CD4-positive, alpha-beta T cell treated with Interleukin-6 at 100 ng/mL for 8 hours (primary cell): Measurements from ENCODE around the gene BHMT2.

Experiments
- DNase-seq: peaks from one replicate; pipeline ENCODE4 v3.0.0-alpha.2; 2020; ENCODE audit warnings: mixed read lengths, low spot score

BHMT2 gene, protein sequence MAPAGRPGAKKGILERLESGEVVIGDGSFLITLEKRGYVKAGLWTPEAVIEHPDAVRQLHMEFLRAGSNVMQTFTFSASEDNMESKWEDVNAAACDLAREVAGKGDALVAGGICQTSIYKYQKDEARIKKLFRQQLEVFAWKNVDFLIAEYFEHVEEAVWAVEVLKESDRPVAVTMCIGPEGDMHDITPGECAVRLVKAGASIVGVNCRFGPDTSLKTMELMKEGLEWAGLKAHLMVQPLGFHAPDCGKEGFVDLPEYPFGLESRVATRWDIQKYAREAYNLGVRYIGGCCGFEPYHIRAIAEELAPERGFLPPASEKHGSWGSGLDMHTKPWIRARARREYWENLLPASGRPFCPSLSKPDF

DNA sequence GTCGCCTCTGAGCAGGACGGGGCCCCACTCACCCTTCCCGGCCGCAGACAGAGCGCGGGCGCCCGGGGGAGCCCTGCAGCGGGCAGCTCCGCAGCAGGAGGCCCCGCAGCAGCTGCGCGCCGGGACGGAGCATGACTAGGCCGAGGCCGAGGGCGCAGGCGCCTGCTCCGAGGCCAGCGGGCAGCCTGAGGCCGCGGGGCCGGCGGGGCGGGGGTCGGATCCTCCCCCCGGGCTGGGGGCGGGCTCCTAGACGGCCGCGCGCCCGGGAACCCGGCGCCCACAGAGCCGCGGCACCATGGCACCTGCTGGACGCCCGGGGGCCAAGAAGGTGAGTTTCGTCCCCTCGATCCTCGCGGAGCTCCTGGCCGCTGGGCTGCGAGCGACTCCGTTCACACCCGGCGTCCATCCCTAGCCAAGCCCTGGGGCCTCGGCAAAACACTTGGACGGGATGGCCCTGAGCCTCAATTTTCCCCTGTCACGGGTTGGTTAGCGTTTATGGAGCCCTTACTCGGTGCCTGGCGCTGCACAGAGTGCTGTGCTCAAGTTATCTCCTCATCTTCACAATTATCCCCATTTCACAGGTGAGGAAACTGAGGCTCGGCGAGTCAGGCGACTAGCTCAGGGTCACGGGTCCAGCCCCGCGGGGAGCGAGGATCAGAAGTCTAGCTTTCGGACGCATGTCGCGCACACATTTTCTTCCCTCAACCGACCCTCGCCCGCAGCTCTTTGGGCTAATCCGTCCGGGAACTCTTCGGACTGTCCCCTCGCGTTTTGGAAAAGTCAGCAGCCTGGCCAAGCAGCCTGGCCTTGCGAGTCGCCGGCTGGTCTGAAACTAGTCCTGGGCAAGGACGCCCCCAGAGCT, at the start of gene BHMT2, which contains the start of gene DMGDH:
TSS of gene BHMT2 (plus strand) at position 280 of the 862 bp plus-strand sequence. CDS start at position 296, 16 bp downstream.
TSS of gene DMGDH (minus strand) at position 187 of the 862 bp plus-strand sequence. CDS start at position 133, 54 bp downstream.
- DNase-seq = no peak

DNA sequence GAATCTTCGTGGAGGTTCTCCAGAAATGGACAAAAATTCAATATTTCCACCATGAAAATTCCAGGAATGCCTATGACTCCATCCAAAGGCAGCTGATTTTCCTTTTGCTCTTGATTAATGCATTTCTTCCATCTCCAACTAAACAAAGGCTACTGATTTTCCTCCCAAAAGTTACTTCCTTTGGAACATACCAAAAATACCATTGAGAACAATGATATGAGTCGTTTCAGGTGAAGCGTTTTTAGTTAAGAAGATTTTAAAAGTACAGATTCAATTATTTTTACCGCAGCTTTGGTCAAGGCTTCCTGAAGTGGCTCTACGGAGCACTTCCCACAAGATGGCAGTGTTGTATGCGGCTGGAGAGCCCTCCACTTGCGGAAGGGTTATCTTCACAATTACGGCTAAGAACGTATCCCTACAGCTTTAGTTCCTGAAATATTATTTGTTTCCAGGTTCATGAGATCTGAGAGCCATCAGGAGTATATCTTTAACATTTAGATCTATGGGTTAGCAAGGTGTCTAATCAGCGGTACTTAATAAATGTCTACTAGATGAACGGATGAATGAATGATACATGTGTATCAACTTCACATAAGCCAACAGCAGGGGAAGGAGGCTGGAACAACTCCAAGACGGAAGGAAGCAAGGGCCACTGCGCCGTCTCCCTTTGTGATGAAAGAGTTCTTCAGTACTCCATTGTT, 48.6 kb upstream of the BHMT2 start:
- peak; percentile 23 for DNase-seq

DNA sequence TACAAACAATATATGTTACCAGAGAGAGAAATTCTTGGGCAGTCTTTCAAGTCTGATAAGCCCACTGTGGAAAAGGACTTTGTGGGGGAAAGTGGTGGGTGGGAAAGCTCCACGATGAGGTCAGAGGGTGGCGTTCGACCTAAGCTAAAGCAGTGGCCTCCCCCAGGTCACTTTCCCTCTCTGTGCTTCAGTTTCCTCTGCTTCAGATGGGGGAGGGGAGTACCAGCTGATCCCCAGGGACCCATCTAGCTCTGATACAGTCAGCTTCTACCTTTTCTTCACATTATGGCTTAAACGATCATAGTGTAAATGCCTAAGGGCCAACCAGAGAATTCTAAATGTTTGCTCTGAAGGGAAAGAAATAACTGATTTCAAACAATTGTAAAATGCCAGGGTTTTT, 47.8 kb upstream of the BHMT2 start:
- DNase-seq = no peak

DNA sequence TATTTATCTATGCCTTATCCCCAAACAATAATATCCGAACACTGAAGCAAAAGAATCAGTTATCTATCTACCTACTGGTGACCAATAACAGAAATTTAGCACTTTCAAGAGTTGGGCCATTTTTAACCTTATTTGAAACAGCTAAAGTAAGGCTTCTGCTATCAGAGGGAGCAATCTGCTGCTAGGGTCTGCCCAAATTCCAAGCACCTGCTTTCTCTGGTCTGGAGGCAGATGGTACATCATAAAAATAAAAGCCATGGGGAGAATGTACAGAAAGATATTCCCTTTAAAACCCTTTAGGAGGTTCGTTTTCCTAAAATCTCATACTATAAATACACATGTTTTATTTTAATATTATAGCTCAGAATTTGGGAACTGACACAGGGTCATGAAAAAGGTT, 46.8 kb upstream of the BHMT2 start:
- DNase-seq = no peak

DNA sequence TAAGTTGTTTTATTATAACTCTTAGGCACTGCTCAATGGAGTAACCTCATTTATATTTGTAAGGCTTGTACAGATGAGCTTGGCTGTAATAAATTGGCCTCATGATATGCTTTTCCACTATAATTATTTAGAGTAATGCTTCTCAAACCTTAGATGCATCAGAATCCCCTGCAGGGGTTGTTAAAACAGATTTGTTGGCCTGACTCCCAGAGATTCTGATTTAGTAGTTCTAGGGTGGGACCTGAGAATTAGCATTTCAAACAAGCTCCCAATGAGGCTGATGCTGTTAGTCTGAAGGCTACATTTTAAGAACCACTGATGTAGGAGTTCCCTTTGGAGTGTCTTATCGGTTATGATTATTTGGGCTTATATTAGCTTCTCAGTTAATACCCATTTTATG, 46.2 kb upstream of the BHMT2 start:
- no peak for DNase-seq

DNA sequence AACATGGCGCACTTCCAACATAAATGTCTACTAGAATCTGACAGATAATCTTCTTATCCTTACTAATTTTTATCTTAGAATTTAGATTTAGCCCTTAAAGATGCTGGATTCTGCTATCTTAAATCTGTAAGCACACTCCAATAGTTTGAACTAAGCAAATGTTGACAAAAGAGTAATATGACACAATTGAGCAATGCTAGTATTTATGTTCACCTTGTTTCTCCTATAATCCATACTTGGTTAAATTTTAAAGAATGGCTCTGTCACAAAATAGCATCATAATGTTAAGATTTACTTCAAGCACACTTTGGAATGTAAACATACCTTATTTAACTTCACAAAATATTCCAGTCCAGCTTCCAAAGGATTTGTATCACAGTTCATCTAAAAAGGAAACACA, 45.6 kb upstream of the BHMT2 start:
- no peak for DNase-seq

DNA sequence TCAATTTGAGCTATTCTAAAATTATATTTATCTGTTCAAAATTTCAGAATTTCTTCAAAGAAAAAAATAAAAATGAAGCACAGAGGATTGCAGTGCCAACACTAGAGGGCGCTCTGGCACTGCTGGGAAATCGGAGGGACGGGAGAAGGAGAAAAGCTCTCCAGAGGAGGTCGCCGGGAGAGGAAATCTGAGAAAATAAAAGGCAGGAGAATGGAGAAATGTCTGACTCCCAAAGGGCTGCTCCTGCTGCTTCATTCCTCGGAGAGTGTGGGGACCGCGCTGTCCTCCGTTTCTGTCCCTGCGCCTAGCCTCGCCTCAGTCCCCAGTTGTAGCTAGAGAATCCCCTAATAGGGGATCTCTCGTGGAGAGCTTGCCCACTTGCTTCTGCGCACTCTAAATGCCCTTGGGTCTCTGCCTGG, 44.5 kb upstream of the BHMT2 start:
- DNase-seq = peak; percentile 24

DNA sequence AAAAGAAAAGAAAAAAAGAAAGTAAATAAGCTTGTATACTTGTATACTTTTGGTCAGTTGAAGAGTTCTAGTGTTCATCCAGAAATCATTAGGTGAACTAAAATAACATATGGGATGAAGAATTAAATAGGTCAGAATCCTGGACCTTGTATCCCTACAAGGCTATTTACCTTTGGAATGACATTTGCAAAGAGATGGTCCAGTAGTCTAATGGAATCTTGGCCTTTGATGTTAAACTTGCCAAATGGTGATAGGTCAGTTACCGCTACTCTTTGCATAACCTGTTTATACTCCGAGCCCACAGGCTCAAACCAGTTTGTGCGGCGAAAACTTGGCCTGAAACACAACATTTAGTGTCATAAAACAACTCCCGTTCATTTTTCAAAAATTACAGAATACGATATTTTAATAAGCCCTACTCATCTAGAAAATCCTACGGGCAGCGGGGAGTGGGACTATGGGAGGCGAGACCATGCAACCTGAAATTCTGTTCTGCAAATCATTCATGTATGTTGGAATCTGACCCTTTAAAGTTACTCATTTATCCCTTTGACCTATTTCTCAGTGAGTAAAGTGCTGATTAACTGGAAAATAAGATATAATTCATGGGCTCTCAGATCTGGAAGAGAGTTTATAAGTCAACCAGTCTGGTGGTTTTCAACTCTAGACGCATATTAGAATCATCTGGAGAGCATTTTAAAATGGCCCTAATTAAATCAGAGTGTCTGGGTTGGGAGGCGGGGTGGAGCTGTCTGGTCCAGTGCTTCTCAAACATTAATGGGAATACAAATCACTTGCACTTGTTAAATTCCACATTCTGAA, 38.7 kb upstream of the BHMT2 start:
- no peak for DNase-seq

DNA sequence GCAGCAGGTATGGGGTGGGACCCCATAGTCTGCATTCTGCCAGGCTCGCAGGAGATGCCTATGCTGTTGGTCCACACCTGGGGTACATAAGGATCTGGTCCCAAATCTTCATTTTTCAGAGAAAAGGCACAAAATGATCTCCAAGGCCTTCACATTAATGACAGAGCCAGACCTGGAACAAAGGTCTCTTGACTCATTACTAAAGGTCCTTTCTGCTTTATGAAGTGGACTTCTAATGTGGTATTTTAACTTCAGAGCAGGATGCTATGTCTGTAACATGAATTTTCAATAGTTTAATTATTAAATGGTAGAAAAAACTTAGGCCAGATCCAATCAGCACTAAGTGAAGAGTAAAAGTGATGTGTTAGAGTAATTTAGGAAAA, 38.1 kb upstream of the BHMT2 start:
- no peak for DNase-seq

DNA sequence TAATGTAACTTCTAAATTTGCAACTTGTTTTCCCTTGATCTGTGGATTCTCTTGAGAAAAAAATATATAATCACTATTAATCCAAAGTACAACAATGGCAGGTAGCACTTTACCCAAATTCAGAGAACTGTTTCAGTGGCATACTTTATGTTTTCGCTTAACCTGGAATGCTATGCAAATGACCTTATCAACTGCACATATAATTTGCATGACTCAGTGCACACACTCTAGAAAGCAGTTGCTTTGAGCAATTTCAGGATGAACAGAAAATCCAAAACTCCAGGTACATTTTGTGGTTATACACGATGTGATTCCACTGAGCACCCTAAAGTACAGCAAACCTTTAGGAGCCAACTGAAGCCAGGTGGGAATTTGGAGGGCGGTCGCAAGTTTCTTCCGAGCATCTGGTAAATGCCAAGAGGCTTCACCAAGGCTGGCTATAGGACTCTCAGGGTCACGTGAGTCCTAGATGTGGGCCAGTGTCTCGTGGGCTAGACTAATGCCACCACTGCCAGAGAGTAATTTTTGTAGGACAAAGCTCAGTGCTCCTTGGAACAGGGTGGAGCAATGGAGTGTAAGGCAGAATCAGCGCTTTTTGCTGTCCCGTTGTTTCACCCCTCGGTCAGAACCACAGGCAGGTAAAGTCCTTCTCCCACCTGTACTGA, 37.4 kb upstream of the BHMT2 start:
- DNase-seq = no peak

DNA sequence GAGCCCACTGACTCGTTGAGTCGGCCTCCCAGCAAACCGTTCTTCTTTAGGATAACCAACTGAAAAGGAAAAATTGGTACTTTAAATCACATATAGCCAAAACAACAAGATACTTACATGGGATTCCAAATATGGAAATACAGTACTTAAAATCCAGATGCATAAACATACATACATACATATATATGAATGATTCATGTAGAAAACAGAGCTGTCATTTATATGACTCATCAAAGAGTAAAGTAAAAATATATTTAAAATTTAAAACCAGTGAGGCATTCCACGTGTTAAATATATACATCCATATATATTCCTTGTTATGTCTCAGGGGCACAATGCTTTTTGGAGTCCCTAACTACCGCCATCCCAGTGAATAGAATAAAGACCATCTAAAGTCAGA, 36.8 kb upstream of the BHMT2 start:
- no peak for DNase-seq

DNA sequence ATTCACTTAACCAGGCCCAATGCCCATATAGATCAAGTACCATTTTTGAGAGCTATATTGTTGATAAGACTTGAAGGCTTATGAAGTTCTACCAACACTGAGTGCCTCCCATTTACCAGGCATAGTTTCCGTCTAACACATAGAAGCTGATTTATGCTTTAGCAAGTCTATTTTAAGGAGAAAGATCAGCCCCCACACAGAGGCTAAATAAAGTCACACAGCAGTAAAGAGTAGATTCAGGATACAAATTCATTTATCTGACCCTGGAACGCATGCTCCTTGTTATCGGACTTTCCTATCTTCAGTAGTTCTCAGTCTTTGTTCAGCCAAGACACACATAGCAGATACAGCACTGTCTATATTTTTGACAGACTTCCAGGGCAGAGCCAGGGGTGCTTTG, 34.3 kb upstream of the BHMT2 start:
- DNase-seq = no peak

DNA sequence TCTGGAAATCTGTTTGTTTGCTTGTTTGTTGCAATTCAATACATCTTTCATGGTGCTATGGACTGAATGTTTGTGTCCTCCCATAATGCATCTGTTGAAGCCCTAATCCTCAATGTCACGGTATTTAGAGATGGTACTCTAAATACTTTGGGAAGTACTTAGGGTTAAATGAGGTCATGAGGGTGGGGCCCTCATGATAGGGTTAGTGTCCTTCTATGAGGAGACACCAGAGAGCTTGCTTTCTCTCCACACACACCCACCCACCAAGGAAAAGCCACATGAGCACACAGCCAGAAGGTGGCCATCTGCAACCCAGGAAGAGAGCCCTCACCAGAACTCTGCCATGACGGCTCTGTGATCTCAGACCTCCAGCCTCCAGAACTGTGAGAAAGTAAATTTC, 32.8 kb upstream of the BHMT2 start:
- DNase-seq = no peak

DNA sequence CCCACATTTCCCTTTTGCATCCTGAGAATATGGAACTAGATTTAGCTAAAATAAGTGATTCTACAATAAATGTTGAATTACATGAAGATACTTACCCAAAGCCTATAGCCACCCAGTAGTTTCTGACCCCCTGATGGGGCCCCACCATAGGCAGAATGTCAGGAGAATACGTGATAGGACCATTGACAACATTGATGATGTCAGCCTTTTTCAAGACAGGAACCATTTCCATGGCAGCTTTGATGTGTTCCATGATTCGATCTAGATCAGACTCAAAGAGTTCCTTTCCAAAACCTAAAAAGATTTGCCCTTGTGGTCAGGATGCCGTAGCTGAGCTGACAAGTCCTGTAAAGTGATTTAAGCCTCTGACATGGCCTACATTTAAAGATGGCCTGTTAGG, 27.4 kb upstream of the BHMT2 start:
- DNase-seq = no peak

DNA sequence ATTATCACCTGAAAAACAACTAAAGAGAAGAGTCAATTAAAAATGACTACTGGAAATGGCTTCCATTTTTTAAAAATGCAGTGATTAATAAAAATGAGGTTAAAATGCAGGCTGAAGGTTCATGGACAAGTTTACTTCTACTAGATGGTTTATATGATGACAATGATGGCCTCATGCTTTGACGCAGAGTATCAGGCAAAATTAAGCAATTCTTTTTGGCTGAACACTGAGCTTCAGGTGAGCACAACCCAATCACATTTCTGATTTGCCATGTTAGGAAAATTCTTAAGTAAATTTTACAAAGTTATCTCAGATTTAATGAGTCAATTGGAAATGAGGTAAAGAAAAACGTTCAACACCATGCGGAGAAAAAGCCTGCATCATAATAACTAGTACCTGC, 22.4 kb upstream of the BHMT2 start:
- no peak for DNase-seq

DNA sequence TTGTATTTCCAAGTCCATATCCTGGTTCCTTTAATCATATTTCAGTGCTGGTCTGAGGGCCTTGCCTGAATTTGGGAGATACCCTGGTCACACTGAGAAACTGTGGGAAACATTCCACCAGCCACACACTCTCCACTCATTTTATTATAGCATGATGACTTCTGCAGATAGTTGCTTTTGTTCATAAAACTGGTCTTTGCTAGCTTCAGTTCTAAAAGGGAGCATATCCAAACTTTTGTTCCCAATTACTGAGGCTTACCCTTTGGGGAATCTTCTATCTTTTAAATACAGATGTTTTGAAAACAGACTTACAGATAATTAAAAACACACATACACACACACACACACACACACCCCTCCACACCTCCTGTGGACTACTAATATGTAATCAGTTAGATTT, 21.1 kb upstream of the BHMT2 start:
- DNase-seq = no peak

DNA sequence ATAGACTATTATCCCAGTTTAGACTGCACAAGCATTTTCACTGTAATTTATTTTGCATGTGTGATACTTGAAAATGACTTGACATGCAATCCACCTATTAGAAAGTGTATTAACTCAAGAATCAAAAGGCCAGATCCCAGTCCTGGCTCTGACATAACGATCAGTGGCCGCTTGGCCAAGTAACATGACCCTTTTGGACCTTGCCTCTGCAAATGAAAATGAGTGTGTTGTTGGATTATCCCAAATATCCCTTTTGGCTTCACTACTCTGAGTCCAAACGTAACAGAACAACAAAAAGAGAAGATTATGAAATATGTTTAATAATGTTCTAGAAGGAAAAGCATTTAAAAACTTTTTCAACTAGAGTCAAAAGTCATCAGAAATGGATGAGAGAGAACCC, 19.1 kb upstream of the BHMT2 start:
- no peak for DNase-seq

DNA sequence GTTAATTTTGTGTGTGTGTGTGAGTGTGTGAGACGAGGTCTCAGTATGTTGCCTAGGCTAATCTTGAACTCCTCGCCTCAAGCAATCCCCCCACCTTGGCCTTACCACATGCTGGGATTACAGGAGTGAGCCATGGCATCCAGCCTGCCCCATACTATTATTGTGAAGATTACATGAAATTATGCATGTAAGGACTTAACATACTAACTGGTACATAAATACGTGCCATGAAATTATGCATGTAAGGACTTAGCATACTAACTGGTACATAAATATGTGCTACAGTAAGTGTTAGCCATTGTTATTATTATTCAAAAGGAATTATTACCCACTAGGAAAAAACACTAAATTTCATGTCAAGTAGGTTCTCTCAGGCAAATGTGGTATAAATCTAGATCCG, 16.2 kb upstream of the BHMT2 start:
- no peak for DNase-seq

DNA sequence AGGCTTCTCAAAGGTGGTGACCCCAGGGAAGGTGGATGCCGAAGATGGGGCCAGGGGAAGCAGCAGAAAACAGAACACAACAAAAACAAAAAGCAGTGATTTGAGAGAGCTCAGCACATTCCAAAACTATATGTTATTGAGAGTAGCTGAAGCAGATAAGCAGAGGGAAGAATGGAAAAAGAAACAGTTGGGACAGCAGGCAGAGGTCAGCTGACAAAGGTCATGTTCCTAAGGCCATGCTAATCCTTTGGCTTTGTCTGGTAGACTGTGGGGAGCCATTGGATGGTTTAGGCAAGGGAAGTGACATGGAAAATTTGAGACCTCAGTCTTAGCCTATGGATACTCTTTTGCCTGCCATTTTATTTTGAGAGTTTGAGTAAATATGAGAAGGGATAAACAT, 14.6 kb upstream of the BHMT2 start:
- no peak for DNase-seq

DNA sequence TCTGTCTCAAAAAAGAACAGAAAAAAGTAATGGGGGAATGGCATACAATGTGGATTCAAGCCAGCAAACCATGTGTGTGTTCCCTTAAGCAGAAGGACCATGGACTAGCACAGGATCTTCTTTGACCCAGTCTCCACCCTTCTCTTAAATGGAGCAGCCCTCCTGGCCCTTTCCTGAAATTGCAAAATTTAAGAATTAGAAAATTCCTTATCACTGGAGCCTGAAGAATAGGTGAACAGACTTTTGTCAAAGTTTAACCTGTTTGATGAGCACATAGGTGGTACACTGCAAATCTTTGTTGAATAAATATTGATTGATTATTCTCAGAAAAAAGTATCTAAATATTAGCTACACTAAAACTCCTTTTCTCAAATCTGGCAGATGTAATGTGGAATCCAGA, 12.7 kb upstream of the BHMT2 start:
- DNase-seq = no peak

DNA sequence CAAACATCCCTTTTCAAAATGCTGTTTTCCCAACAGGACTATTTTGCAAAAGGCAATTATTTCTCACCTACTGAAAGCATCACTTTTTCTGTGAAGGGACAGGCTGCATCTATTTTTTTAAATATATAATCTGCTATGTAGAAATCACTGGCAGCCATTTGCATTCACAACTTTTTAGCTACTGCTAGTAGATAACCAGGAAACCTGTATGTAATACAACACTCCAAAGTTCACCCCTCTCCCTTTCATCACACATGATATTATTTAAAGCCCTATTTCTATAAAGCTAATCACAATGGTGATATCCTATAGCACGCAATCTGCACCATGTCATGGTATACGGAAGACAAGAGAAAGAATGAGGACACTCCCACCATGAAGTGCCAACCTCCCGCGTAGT, 9.9 kb upstream of the BHMT2 start:
- no peak for DNase-seq
